ENCODE measurements around the gene TMCC3.
"Not testable (repeated sequence)": the region's sequence is repeated elsewhere in the genome, so short reads cannot be mapped to it uniquely, and the experiment has no call there.

- TF ChIP-seq, protein P1, sequence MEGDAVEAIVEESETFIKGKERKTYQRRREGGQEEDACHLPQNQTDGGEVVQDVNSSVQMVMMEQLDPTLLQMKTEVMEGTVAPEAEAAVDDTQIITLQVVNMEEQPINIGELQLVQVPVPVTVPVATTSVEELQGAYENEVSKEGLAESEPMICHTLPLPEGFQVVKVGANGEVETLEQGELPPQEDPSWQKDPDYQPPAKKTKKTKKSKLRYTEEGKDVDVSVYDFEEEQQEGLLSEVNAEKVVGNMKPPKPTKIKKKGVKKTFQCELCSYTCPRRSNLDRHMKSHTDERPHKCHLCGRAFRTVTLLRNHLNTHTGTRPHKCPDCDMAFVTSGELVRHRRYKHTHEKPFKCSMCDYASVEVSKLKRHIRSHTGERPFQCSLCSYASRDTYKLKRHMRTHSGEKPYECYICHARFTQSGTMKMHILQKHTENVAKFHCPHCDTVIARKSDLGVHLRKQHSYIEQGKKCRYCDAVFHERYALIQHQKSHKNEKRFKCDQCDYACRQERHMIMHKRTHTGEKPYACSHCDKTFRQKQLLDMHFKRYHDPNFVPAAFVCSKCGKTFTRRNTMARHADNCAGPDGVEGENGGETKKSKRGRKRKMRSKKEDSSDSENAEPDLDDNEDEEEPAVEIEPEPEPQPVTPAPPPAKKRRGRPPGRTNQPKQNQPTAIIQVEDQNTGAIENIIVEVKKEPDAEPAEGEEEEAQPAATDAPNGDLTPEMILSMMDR (optimal IDR thresholded peaks at IDR 0.05 in 1 of 3, IDR thresholded peaks at IDR 0.05 in 1 of 3, conservative IDR thresholded peaks at IDR 0.05 in 1 of 3; ENCODE audit: extremely low read depth in 1 of 3, insufficient read depth in 2 of 3, low read length in 3 of 3), result not testable (repeated sequence)
- not testable (repeated sequence) for TF ChIP-seq EZH2 (IDR thresholded peaks at IDR 0.05; ENCODE audit: low read length)
Measured at GRCh38 chr12:94606810-94607209, 43.5 kb downstream of the TMCC3 start.

Data from keratinocyte (primary cell).